ENCODE results near the gene CCDC183. TPM values are rescaled to one million over a fixed set of nuclear protein-coding genes. Genes with fewer than 3 reads are reported as not detected.
"Not testable (repeated sequence)": the region's sequence is repeated elsewhere in the genome, so short reads cannot be mapped to it uniquely, and the experiment has no call there.

The CCDC183 gene
- total RNA-seq, 1 donor from 2014 or later, result 3.7 TPM

DNA sequence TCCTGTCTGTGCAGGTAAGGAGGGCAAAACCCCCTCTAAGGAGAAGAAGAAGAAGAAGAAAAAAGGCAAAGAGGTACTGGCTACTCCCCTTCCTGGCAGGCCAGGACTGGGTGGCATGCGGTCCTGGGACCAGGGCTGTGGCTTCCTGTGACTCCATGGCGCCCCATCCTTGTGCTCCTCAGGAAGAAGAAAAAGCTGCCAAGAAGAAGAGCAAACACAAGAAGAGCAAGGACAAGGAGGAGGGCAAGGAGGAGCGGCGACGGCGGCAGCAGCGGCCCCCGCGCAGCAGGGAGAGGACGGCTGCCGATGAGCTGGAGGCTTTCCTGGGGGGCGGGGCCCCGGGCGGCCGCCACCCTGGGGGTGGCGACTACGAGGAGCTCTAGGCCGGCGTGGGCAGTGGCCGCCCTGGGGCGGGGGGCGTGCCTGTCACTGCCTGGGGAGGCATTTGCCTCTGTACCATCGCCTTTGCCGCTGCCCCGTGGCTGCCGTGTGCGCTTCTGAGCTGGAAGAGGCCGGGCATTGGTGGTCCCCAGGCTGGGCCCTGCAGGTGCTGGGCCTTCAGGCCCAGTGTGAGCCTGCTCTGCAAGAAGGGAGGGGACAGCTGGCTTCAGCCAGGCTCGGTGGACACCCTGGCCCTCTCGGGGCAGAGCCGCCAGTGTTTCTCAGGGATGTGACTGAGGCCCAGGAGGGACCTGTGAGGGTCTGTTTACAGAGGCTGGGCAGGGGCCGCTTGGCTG lies 44.2 kb downstream of the CCDC183 start:
- H3K4me1 ChIP-seq, result peaks cover 34% of the 10 kb centered on the region
- no peak overlapping the region for H3K27ac ChIP-seq
- ATAC-seq (no peak), DNase-seq (no peak)
- no peaks in the 10 kb centered on the region for H3K9me3 ChIP-seq
- peaks cover 20% of the 10 kb centered on the region for H3K27me3 ChIP-seq (ENCODE audit: low read depth)
- H3K4me3 ChIP-seq, result no peak overlapping the region
- TF ChIP-seq, protein P1, sequence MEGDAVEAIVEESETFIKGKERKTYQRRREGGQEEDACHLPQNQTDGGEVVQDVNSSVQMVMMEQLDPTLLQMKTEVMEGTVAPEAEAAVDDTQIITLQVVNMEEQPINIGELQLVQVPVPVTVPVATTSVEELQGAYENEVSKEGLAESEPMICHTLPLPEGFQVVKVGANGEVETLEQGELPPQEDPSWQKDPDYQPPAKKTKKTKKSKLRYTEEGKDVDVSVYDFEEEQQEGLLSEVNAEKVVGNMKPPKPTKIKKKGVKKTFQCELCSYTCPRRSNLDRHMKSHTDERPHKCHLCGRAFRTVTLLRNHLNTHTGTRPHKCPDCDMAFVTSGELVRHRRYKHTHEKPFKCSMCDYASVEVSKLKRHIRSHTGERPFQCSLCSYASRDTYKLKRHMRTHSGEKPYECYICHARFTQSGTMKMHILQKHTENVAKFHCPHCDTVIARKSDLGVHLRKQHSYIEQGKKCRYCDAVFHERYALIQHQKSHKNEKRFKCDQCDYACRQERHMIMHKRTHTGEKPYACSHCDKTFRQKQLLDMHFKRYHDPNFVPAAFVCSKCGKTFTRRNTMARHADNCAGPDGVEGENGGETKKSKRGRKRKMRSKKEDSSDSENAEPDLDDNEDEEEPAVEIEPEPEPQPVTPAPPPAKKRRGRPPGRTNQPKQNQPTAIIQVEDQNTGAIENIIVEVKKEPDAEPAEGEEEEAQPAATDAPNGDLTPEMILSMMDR (IDR thresholded peaks at IDR 0.05), result no peak
- intact Hi-C loops (cut with DNase I), result no loop called here
- peaks cover 43% of the 10 kb centered on the region for H3K36me3 ChIP-seq

DNA sequence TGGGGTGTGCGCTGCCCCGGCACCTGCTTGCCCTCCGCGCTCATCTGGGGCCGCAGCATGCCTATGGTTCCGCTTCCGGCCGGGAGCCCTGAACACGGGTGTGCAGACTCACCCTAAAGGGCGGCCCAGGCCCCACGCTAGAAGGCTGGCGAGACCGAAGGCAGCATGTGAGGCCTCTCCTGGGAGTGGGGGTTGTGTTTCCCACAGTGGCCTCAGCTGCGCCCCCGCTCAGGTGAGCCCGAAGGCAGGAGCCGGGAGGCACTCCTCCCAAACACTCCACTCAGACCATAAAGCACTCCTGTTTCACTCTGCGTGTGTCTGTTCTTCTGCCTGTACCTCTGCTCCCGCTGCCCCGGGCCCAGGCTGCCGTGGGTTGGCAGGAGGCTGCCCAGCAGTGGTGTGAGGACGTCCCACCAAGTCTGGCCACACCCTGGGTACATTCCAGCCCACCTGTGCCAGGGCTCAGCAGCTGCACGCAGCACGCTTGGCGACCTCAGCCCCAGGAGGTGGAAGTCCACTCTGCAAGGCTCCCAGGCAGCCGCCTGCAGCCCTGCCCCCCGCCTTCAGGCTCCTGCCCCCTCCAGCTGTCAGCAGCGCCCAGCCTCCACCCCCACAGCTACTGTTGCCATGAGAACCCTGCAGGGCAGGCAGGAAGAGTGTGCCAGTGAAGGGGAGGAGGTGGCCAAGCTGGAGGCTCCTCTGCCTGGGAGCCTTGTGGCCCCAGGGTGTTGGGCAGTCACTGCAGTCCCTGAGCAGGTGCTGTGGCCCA lies 44.9 kb downstream of the CCDC183 start:
- peaks cover 37% of the 10 kb centered on the region for H3K36me3 ChIP-seq
- no peak overlapping the region for H3K4me3 ChIP-seq
- DNase-seq (no peak), ATAC-seq (peak; percentile 1 to 7)
- intact Hi-C loops (cut with DNase I), result no loop called here
- peaks cover 28% of the 10 kb centered on the region for H3K27me3 ChIP-seq (ENCODE audit: low read depth)
- no peak overlapping the region for H3K27ac ChIP-seq
- no peaks in the 10 kb centered on the region for H3K9me3 ChIP-seq
- peaks cover 34% of the 10 kb centered on the region for H3K4me1 ChIP-seq
- TF ChIP-seq, protein P1 (IDR thresholded peaks at IDR 0.05), result no peak

DNA sequence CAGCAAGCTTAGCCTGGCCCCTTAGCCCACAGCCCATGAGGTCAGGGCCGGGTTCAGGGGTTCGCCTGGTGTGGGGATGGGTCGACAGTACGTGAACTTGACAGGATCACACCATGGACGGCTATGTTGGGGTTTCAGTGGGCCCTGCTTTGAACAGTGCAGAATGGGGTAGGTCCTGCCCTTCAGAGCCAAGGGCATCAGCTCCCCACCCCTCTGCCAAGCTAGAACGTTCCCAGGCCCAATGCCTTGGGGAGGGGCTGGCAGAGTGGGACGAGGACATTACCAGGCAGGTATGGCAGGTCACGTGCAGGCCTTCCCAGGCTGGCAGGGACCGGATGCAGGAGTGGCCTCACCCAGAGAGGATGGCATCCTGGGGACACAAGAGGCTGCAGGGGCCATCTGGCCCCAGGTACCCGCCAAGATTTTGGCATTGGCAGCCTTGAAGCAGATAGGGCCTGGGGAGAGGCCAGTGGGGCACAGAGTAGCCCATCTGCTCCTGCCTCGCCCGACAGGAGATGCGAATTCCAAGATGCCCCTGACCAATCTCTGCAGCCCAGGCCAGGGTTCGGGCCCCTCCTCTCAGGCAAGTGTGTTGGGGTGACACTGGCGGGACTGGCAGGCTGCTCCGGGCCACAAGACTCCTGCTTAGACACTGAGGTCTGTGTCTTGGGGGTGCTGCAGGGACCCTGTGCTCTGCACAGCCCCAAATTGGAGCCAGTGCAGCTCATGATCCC lies 45.7 kb downstream of the CCDC183 start:
- ATAC-seq, result peak in 1 of 2 donors; percentile 0

DNA sequence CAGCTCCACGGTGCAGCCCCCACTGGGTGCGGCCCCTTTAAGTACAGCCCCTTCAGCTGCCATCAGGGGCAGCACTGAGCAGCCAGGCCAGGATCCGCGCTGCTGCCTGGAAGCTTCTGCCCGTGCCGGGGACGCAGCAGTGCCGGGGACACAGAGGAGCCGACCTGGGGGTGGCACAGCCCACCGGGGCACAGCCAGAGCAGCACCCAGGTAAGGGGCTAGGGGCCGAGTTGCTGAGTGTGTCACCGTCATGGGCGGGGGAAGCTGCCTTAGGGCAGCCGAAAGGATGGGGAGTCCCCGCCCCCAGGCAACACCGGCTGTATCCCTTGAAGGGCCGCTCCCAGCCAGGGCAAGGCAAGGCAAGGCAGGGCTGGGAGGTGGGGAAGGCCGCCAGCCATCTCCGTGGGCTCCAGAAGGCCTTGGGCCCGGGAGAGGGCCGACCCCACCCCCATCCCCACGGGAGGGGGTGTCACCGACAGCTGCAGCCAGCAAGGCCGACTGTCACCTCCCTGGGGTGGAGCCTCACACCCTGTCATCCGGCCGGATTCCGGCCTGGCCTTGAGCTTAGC lies 46.3 kb downstream of the CCDC183 start, which contains the start of gene AJM1:
TSS of gene AJM1 (plus strand) at position 99 of the 569 bp plus-strand sequence. CDS start 1,937 bp downstream, outside the sequence.
- Histone ChIP-seq H3K4me3 (peak within 1 kb of the TSS; percentile 56), H3K36me3 (peaks cover 32% of the 10 kb centered on the region), H3K27me3 (ENCODE audit: low read depth) (peaks cover 33% of the 10 kb centered on the region), H3K4me1 (peaks cover 38% of the 10 kb centered on the region)
- intact Hi-C loops (cut with DNase I); H3K9me3 ChIP-seq; H3K27ac ChIP-seq: not testable (repeated sequence)
- ATAC-seq, result peak; percentile 84
- DNase-seq, result peak; percentile 82
- TF ChIP-seq, protein P1 (IDR thresholded peaks at IDR 0.05), result peak; percentile 89

More for the DNA sequence above, 45.7 kb downstream of the CCDC183 start:
- Histone ChIP-seq H3K4me1 (peaks cover 34% of the 10 kb centered on the region), H3K4me3 (peak overlapping the region; percentile 56), H3K36me3 (peaks cover 32% of the 10 kb centered on the region), H3K27me3 (ENCODE audit: low read depth) (peaks cover 33% of the 10 kb centered on the region)
- DNase-seq; H3K9me3 ChIP-seq; intact Hi-C loops (cut with DNase I); H3K27ac ChIP-seq: not testable (repeated sequence)

DNA sequence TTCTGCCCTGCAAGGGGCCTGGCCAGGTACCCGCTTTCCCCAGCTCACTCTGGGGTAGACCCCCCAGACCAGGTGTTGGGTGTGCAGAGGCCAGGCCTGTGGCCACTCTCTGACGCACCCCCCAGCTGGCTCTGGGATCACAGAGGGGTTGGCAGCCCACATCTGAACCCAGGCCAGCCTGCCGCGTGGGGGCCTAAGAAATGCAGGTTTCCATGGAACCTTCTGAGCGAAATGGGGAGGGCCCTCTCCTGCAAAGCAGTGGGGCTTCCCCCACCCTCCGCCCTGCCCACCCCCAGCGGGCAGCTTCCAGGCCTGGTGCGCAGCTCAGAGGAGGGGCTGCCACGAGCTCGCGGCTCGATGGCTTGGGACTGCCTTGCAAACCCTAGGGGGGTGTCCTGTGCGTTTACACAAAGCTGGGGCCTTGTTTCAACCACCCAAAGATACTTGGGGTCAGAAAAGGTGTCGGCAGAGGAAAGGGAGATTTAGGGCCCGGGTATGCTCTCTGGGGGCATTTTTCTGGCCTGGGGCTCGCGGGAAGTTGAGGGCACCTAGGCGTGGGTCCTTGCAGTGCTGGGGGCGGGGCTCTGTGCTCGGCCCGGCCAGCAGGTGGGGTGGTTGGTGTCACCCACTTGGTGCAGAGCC lies 47.1 kb downstream of the CCDC183 start:
- Histone ChIP-seq H3K4me1 (peaks cover 46% of the 10 kb centered on the region), H3K4me3 (peak overlapping the region; percentile 56), H3K36me3 (peaks cover 28% of the 10 kb centered on the region), H3K27me3 (ENCODE audit: low read depth) (peaks cover 33% of the 10 kb centered on the region)
- DNase-seq; intact Hi-C loops (cut with DNase I); H3K9me3 ChIP-seq; H3K27ac ChIP-seq: not testable (repeated sequence)
- peak in 1 of 2 donors; percentile 5 for ATAC-seq

Measured in lower lobe of right lung (tissue), 2 donors.